Measurements from ENCODE around the gene DGCR6L.

GRCh38 chr22:20292673-20293232, 27.1 kb downstream of the DGCR6L start:
- no peak for TF ChIP-seq POLR2A (IDR thresholded peaks at IDR 0.05)
- TF ChIP-seq, protein P1, sequence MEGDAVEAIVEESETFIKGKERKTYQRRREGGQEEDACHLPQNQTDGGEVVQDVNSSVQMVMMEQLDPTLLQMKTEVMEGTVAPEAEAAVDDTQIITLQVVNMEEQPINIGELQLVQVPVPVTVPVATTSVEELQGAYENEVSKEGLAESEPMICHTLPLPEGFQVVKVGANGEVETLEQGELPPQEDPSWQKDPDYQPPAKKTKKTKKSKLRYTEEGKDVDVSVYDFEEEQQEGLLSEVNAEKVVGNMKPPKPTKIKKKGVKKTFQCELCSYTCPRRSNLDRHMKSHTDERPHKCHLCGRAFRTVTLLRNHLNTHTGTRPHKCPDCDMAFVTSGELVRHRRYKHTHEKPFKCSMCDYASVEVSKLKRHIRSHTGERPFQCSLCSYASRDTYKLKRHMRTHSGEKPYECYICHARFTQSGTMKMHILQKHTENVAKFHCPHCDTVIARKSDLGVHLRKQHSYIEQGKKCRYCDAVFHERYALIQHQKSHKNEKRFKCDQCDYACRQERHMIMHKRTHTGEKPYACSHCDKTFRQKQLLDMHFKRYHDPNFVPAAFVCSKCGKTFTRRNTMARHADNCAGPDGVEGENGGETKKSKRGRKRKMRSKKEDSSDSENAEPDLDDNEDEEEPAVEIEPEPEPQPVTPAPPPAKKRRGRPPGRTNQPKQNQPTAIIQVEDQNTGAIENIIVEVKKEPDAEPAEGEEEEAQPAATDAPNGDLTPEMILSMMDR (IDR thresholded peaks at IDR 0.05): no peak
